GM21529 (cell line): ENCODE data around the gene PRKG1.
"Not testable (repeated sequence)": the region's sequence is repeated elsewhere in the genome, so short reads cannot be mapped to it uniquely, and the experiment has no call there.

Experiments
- ATAC-seq: cut with Tn5 transposase; IDR thresholded peaks from one replicate; pipeline ENCODE4 v1.9.1; 2021; ENCODE audit not compliant: unreplicated experiment

PRKG1 gene

GRCh38 chr10:51112013-51112412 lies 37.7 kb downstream of the PRKG1 start:
- no peak for ATAC-seq

- ATAC-seq, result no peak
Measured at GRCh38 chr10:51113007-51113406, 38.7 kb downstream of the PRKG1 start.

- ATAC-seq, result no peak
Measured at GRCh38 chr10:51117053-51117660, 42.9 kb downstream of the PRKG1 start.

- no peak for ATAC-seq
Measured at GRCh38 chr10:51117794-51118193, 43.5 kb downstream of the PRKG1 start.

GRCh38 chr10:51119441-51119840 lies 45.2 kb downstream of the PRKG1 start:
- ATAC-seq, result no peak

GRCh38 chr10:51121861-51122260 lies 47.6 kb downstream of the PRKG1 start:
- ATAC-seq, result no peak

- ATAC-seq, result no peak
Measured at GRCh38 chr10:51124852-51125251, 50.6 kb downstream of the PRKG1 start.

GRCh38 chr10:51125518-51125917 lies 51.2 kb downstream of the PRKG1 start:
- ATAC-seq, result no peak

GRCh38 chr10:51129946-51130544 lies 55.8 kb downstream of the PRKG1 start:
- no peak for ATAC-seq

- peak; percentile 54 for ATAC-seq
Measured at GRCh38 chr10:51137756-51138529, 63.7 kb downstream of the PRKG1 start.

GRCh38 chr10:51139176-51139575 lies 64.9 kb downstream of the PRKG1 start:
- no peak for ATAC-seq

GRCh38 chr10:51141010-51141409 lies 66.7 kb downstream of the PRKG1 start:
- ATAC-seq, result no peak

- no peak for ATAC-seq
Measured at GRCh38 chr10:51144161-51144781, 70.0 kb downstream of the PRKG1 start.

- ATAC-seq, result no peak
Measured at GRCh38 chr10:51145375-51145774, 71.1 kb downstream of the PRKG1 start.

- ATAC-seq, result no peak
Measured at GRCh38 chr10:51147644-51148399, 73.5 kb downstream of the PRKG1 start.

- ATAC-seq, result no peak
Measured at GRCh38 chr10:51156926-51157325, 82.6 kb downstream of the PRKG1 start.

- ATAC-seq, result no peak
Measured at GRCh38 chr10:51158832-51159231, 84.5 kb downstream of the PRKG1 start.

- ATAC-seq, result no peak
Measured at GRCh38 chr10:51159841-51160240, 85.6 kb downstream of the PRKG1 start.

- no peak for ATAC-seq
Measured at GRCh38 chr10:51162002-51162401, 87.7 kb downstream of the PRKG1 start.

- ATAC-seq, result not testable (repeated sequence)
Measured at GRCh38 chr10:51163380-51164049, 89.2 kb downstream of the PRKG1 start.
